H1 (cell line): ENCODE measurements around the gene NCK1.

ENCODE experiments used
- CEBPB ChIP-seq: IDR thresholded peaks from 2 replicates; pipeline ENCODE4 v1.6.1; 2012; ENCODE audit warnings: low read depth, low read length
- CREB1 ChIP-seq: IDR thresholded peaks from 2 replicates; pipeline ENCODE4 v1.6.1; 2012; ENCODE audit warnings: inconsistent platforms
- EP300 ChIP-seq, 2 experiments: IDR thresholded peaks; 1 replicate in 1 of 2; 2 replicates in 1 of 2; pipeline ENCODE4 v1.6.1; 2011 to 2012; ENCODE audit warnings: low read depth in 2 of 2, low read length in 2 of 2, mild to moderate bottlenecking in 2 of 2, borderline replicate concordance in 1 of 2, inconsistent platforms in 1 of 2, moderate library complexity in 1 of 2
- GABPA ChIP-seq: IDR thresholded peaks from 2 replicates; pipeline ENCODE4 v1.6.1; 2011; ENCODE audit warnings: mild to moderate bottlenecking, low read length, moderate library complexity, borderline replicate concordance; ENCODE audit not compliant: insufficient read depth
- NRF1 ChIP-seq: IDR thresholded peaks from 2 replicates; pipeline ENCODE4 v1.6.1; 2011; ENCODE audit warnings: mild to moderate bottlenecking, low read depth, low read length, improper control_type of control experiment
- POLR2AphosphoS5 ChIP-seq: IDR thresholded peaks from 2 replicates; pipeline ENCODE4 v1.6.1; 2011; ENCODE audit warnings: low read depth, low read length
- RAD21 ChIP-seq, 2 experiments: IDR thresholded peaks in 1 of 2; conservative IDR thresholded peaks in 1 of 2; 2 replicates each; pipeline ENCODE4 v1.6.1; 2011; ENCODE audit warnings: low read depth in 2 of 2, low read length in 2 of 2, improper control_type of control experiment in 1 of 2, inconsistent platforms in 1 of 2, mild to moderate bottlenecking in 1 of 2, moderate library complexity in 1 of 2
- SIN3A ChIP-seq, 2 experiments: IDR thresholded peaks in 1 of 2; conservative IDR thresholded peaks in 1 of 2; 2 replicates each; pipeline ENCODE4 v1.6.1; 2011 to 2012; ENCODE audit warnings: low read length in 2 of 2, improper control_type of control experiment in 1 of 2, low read depth in 1 of 2, mild to moderate bottlenecking in 1 of 2
- USF2 ChIP-seq: IDR thresholded peaks from 2 replicates; pipeline ENCODE4 v1.6.1; 2011; ENCODE audit warnings: low read length, improper control_type of control experiment
- TF ChIP-seq, protein P1 (sequence below), 3 experiments: IDR thresholded peaks; 1 replicate in 2 of 3; 2 replicates in 1 of 3; pipeline versions ENCODE4 v1.5.1 to v1.6.1; 2011; ENCODE audit warnings: low read length in 3 of 3, mild to moderate bottlenecking in 3 of 3, inconsistent platforms in 2 of 3, low read depth in 1 of 3, moderate library complexity in 1 of 3; ENCODE audit not compliant: insufficient read depth in 1 of 3; ENCODE audit errors: control extremely low read depth in 1 of 3
- TF ChIP-seq, protein P2 (sequence below): IDR thresholded peaks from 2 replicates; pipeline ENCODE4 v1.6.1; 2011; ENCODE audit warnings: low read depth, mild to moderate bottlenecking, low read length; ENCODE audit not compliant: insufficient read depth

GRCh38 chr3:136831461-136831860 lies 30.5 kb upstream of the NCK1 start:
- TF ChIP-seq, protein P1, sequence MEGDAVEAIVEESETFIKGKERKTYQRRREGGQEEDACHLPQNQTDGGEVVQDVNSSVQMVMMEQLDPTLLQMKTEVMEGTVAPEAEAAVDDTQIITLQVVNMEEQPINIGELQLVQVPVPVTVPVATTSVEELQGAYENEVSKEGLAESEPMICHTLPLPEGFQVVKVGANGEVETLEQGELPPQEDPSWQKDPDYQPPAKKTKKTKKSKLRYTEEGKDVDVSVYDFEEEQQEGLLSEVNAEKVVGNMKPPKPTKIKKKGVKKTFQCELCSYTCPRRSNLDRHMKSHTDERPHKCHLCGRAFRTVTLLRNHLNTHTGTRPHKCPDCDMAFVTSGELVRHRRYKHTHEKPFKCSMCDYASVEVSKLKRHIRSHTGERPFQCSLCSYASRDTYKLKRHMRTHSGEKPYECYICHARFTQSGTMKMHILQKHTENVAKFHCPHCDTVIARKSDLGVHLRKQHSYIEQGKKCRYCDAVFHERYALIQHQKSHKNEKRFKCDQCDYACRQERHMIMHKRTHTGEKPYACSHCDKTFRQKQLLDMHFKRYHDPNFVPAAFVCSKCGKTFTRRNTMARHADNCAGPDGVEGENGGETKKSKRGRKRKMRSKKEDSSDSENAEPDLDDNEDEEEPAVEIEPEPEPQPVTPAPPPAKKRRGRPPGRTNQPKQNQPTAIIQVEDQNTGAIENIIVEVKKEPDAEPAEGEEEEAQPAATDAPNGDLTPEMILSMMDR (IDR thresholded peaks at IDR 0.05; ENCODE audit: control extremely low read depth in 1 of 3, insufficient read depth in 1 of 3, low read depth in 1 of 3, low read length in 3 of 3) = no peak
- TF ChIP-seq RAD21 (IDR thresholded peaks at IDR 0.05 in 1 of 2, conservative IDR thresholded peaks at IDR 0.05 in 1 of 2; ENCODE audit: low read depth in 2 of 2, low read length in 2 of 2) = no peak
- no peak for TF ChIP-seq GABPA
- TF ChIP-seq POLR2AphosphoS5 = no peak
- TF ChIP-seq NRF1 = no peak
- no peak for TF ChIP-seq CREB1
- no peak for TF ChIP-seq SIN3A (conservative IDR thresholded peaks at IDR 0.05 in 1 of 2, IDR thresholded peaks at IDR 0.05 in 1 of 2; ENCODE audit: low read depth in 1 of 2, low read length in 2 of 2)
- TF ChIP-seq USF2 = no peak
- no peak for TF ChIP-seq CEBPB
- TF ChIP-seq, protein P2, sequence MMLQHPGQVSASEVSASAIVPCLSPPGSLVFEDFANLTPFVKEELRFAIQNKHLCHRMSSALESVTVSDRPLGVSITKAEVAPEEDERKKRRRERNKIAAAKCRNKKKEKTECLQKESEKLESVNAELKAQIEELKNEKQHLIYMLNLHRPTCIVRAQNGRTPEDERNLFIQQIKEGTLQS = no peak
- TF ChIP-seq EP300 (IDR thresholded peaks at IDR 0.05; ENCODE audit: borderline replicate concordance in 1 of 2, low read depth in 2 of 2, low read length in 2 of 2) = no peak
